ENCODE data around the gene EPSTI1. TPM values are rescaled to one million over a fixed set of nuclear protein-coding genes. Genes with fewer than 3 reads are reported as not detected.
"Not testable (repeated sequence)": the region's sequence is repeated elsewhere in the genome, so short reads cannot be mapped to it uniquely, and the experiment has no call there.

The EPSTI1 gene
- total and polyA plus RNA-seq, 9 donors, result 1.5 to 20.8 (median 5.4) TPM

- no peak for DNase-seq
- Histone ChIP-seq H3K27ac (no peak overlapping the region), H3K9me3 (no peaks in the 10 kb centered on the region), H3K36me3 (no peaks in the 10 kb centered on the region), H3K4me3 (no peak overlapping the region), H3K4me1 (ENCODE audit: insufficient read depth) (no peaks in the 10 kb centered on the region), H3K27me3 (no peaks in the 10 kb centered on the region)
- 91 to 96% (median 95%) methylated on average over 8 of the region's 8 CpGs for WGBS, 3 donors
- intact Hi-C loops (cut with DNase I), result no loop called here
- no peak for TF ChIP-seq POLR2A (IDR thresholded peaks at IDR 0.05)
- no peak for TF ChIP-seq CTCF (IDR thresholded peaks at IDR 0.05)
- TF ChIP-seq EP300 (IDR thresholded peaks at IDR 0.05), result no peak
These were observed 119.0 kb downstream of the EPSTI1 start for GRCh38 chr13:42873081-42873480.

GRCh38 chr13:42867232-42867631, 124.8 kb downstream of the EPSTI1 start:
- WGBS, 3 donors, result 74 to 98% (median 84%) methylated on average over 4 of the region's 4 CpGs
- intact Hi-C loops (cut with DNase I), result no loop called here
- TF ChIP-seq POLR2A (IDR thresholded peaks at IDR 0.05) (no peak), EP300 (IDR thresholded peaks at IDR 0.05) (no peak), CTCF (IDR thresholded peaks at IDR 0.05) (no peak)

GRCh38 chr13:42865768-42866102, 126.3 kb downstream of the EPSTI1 start:
- no peak for TF ChIP-seq CTCF (IDR thresholded peaks at IDR 0.05)
- no peak for TF ChIP-seq POLR2A (IDR thresholded peaks at IDR 0.05)
- no peak for TF ChIP-seq EP300 (IDR thresholded peaks at IDR 0.05)
- WGBS, 3 donors, result 27 to 48% (median 32%) methylated on average over 2 of the region's 2 CpGs

More at GRCh38 chr13:42867232-42867631, 124.8 kb downstream of the EPSTI1 start:
- Histone ChIP-seq H3K9me3 (no peaks in the 10 kb centered on the region), H3K27me3 (no peaks in the 10 kb centered on the region), H3K27ac (no peak overlapping the region), H3K36me3 (no peaks in the 10 kb centered on the region), H3K4me1 (ENCODE audit: insufficient read depth) (peaks cover 6% of the 10 kb centered on the region), H3K4me3 (no peak overlapping the region)
- no peak for DNase-seq

GRCh38 chr13:42864952-42865767, 126.9 kb downstream of the EPSTI1 start:
- no peak for TF ChIP-seq POLR2A (IDR thresholded peaks at IDR 0.05)
- no peak for TF ChIP-seq CTCF (IDR thresholded peaks at IDR 0.05)
- TF ChIP-seq EP300 (IDR thresholded peaks at IDR 0.05), result no peak
- H3K27me3 ChIP-seq, result no peaks in the 10 kb centered on the region
- H3K36me3 ChIP-seq, result no peaks in the 10 kb centered on the region
- H3K27ac ChIP-seq, result no peak overlapping the region
- no peaks in the 10 kb centered on the region for H3K9me3 ChIP-seq
- intact Hi-C loops (cut with DNase I), result no loop called here
- H3K4me3 ChIP-seq, result no peak overlapping the region
- DNase-seq, result no peak
- WGBS, 3 donors, result 33 to 40% (median 34%) methylated on average over 10 of the region's 10 CpGs
- peaks cover 6% of the 10 kb centered on the region for H3K4me1 ChIP-seq (ENCODE audit: insufficient read depth)

More at GRCh38 chr13:42865768-42866102, 126.3 kb downstream of the EPSTI1 start:
- H3K4me3 ChIP-seq, result no peak overlapping the region
- intact Hi-C loops (cut with DNase I), result no loop called here
- peaks cover 6% of the 10 kb centered on the region for H3K4me1 ChIP-seq (ENCODE audit: insufficient read depth)
- H3K9me3 ChIP-seq, result no peaks in the 10 kb centered on the region
- H3K27ac ChIP-seq, result no peak overlapping the region
- DNase-seq, result no peak
- no peaks in the 10 kb centered on the region for H3K27me3 ChIP-seq
- H3K36me3 ChIP-seq, result no peaks in the 10 kb centered on the region

- WGBS, 3 donors, result 88 to 91% (median 90%) methylated on average over 2 of the region's 2 CpGs
- DNase-seq; H3K4me1 ChIP-seq (ENCODE audit: insufficient read depth); H3K4me3 ChIP-seq; H3K36me3 ChIP-seq; H3K27ac ChIP-seq; H3K9me3 ChIP-seq; H3K27me3 ChIP-seq; intact Hi-C loops (cut with DNase I): not testable (repeated sequence)
These were observed 129.7 kb downstream of the EPSTI1 start for GRCh38 chr13:42862370-42862769.
